Stimulated activated CD4-positive, alpha-beta T cell treated with anti-CD3 and anti-CD28 coated beads, TNF-alpha, amount 100 ng/mL, for 4 hours (primary cell): ENCODE data around the gene ADGRG6.
"Not testable (repeated sequence)": the region's sequence is repeated elsewhere in the genome, so short reads cannot be mapped to it uniquely, and the experiment has no call there.

Source experiments
- DNase-seq, 3 experiments: peaks; one replicate each; pipeline ENCODE4 v3.0.0-alpha.2; 2020; ENCODE audit warnings: low read depth in 3 of 3

Gene ADGRG6

GRCh38 chr6:142409794-142410193 is 108.0 kb downstream of the ADGRG6 start:
- no peak for DNase-seq

GRCh38 chr6:142411145-142411544 is 109.3 kb downstream of the ADGRG6 start:
- no peak for DNase-seq

GRCh38 chr6:142412241-142412640 is 110.4 kb downstream of the ADGRG6 start:
- DNase-seq, result no peak

- no peak for DNase-seq
These were observed 110.9 kb downstream of the ADGRG6 start for GRCh38 chr6:142412658-142413057.

GRCh38 chr6:142413111-142413510 is 111.3 kb downstream of the ADGRG6 start:
- no peak for DNase-seq

GRCh38 chr6:142414462-142415250 is 112.8 kb downstream of the ADGRG6 start:
- no peak for DNase-seq

GRCh38 chr6:142416179-142416578 is 114.4 kb downstream of the ADGRG6 start:
- no peak for DNase-seq

GRCh38 chr6:142416686-142417085 is 114.9 kb downstream of the ADGRG6 start:
- DNase-seq, result no peak

- no peak for DNase-seq
These were observed 115.5 kb downstream of the ADGRG6 start for GRCh38 chr6:142417331-142417750.

- DNase-seq, result no peak
These were observed 117.3 kb downstream of the ADGRG6 start for GRCh38 chr6:142419071-142419470.

- DNase-seq, result no peak
These were observed 119.0 kb downstream of the ADGRG6 start for GRCh38 chr6:142420802-142421201.

GRCh38 chr6:142421285-142422117 is 119.7 kb downstream of the ADGRG6 start:
- no peak for DNase-seq

- DNase-seq, result not testable (repeated sequence)
These were observed 124.8 kb downstream of the ADGRG6 start for GRCh38 chr6:142426444-142427132.

- not testable (repeated sequence) for DNase-seq
These were observed 126.7 kb downstream of the ADGRG6 start for GRCh38 chr6:142428468-142428867.

GRCh38 chr6:142429195-142429594 is 127.4 kb downstream of the ADGRG6 start:
- DNase-seq, result no peak

GRCh38 chr6:142433419-142433818 is 131.6 kb downstream of the ADGRG6 start:
- DNase-seq, result no peak

- no peak for DNase-seq
These were observed 137.1 kb downstream of the ADGRG6 start for GRCh38 chr6:142438898-142439297.

- no peak for DNase-seq
These were observed 138.9 kb downstream of the ADGRG6 start for GRCh38 chr6:142440600-142441293.

GRCh38 chr6:142441716-142442115 is 139.9 kb downstream of the ADGRG6 start:
- no peak for DNase-seq

GRCh38 chr6:142443102-142443501 is 141.3 kb downstream of the ADGRG6 start:
- DNase-seq, result no peak

- DNase-seq, result no peak
These were observed 141.7 kb downstream of the ADGRG6 start for GRCh38 chr6:142443532-142443931.

GRCh38 chr6:142444376-142444775 is 142.6 kb downstream of the ADGRG6 start:
- DNase-seq, result no peak
